B cell (primary cell): ENCODE data around the gene BUB1B. TPM values are rescaled to one million over a fixed set of nuclear protein-coding genes. Genes with fewer than 3 reads are reported as not detected.
"Not testable (repeated sequence)": the region's sequence is repeated elsewhere in the genome, so short reads cannot be mapped to it uniquely, and the experiment has no call there.

Experiments used
- ATAC-seq: fragments of 200-7000 bp; cut with Tn5 transposase; one replicate; pipeline ENCODE4 v1.10.0; 2021; ENCODE audit warnings: low read depth, mild to moderate bottlenecking, moderate number of reproducible peaks, moderate library complexity
- CTCF ChIA-PET: fragments of 350-600 bp; sonication (Branson Sonifier 250); formaldehyde crosslinking; loops from one replicate; lab custom pipeline; 2021; ENCODE audit warnings: antibody characterized with exemption, inconsistent platforms; lab: Charles Lee
- POLR2A ChIA-PET: fragments of 350-600 bp; sonication (Branson Sonifier 250); formaldehyde crosslinking; loops from one replicate; lab custom pipeline; 2021; ENCODE audit warnings: antibody characterized with exemption; lab: Charles Lee
- DNase-seq: peaks from one replicate; pipeline ENCODE4 v3.0.0; 2013
- H2AFZ ChIP-seq: 2 replicates; pipeline ENCODE4 v1.6.1; 2012; ENCODE audit warnings: mild to moderate bottlenecking, low read depth, low read length; ENCODE audit not compliant: insufficient read depth, poor library complexity, severe bottlenecking
- H3K27ac ChIP-seq, 2 donors: 1 replicate in 1 of 2; 2 replicates in 1 of 2; pipeline ENCODE4 v1.5.1; 2012 to 2013; ENCODE audit warnings: low read length in 2 of 2, mild to moderate bottlenecking in 2 of 2, moderate library complexity in 1 of 2
- H3K27me3 ChIP-seq, 4 experiments: fragments of 200-600 bp in 1 of 4; sonication (generic) in 1 of 4; replicated peaks in 1 of 4; 1 replicate in 2 of 4; 2 replicates in 2 of 4; pipeline versions ENCODE4 v1.6.1 to v1.7.0; 2013 to 2016; ENCODE audit warnings: low read length in 3 of 4, mild to moderate bottlenecking in 2 of 4, mixed read lengths in 1 of 4, moderate library complexity in 1 of 4; ENCODE audit not compliant: insufficient read depth in 4 of 4, control insufficient read depth in 3 of 4; ENCODE audit errors: control extremely low read depth in 1 of 4
- H3K36me3 ChIP-seq, 2 experiments: replicated peaks in 1 of 2; 1 replicate in 1 of 2; 2 replicates in 1 of 2; pipeline versions ENCODE4 v1.6.1 to v1.7.1; 2013; ENCODE audit warnings: low read length in 1 of 2; ENCODE audit not compliant: insufficient read depth in 2 of 2, control insufficient read depth in 1 of 2; ENCODE audit errors: control extremely low read depth in 1 of 2, extremely low read depth in 1 of 2
- H3K4me1 ChIP-seq, 2 donors: fragments of 200-600 bp in 1 of 2; sonication (generic) in 1 of 2; 1 replicate in 1 of 2; 2 replicates in 1 of 2; pipeline versions ENCODE4 v1.5.1 to v1.6.1; 2013 to 2017; ENCODE audit warnings: low read length in 2 of 2; ENCODE audit not compliant: control insufficient read depth in 2 of 2, insufficient read depth in 2 of 2
- H3K4me2 ChIP-seq: replicated peaks from 2 replicates; pipeline ENCODE3; 2012; ENCODE audit warnings: mild to moderate bottlenecking, low read depth, low read length; ENCODE audit not compliant: poor library complexity, severe bottlenecking
- H3K4me3 ChIP-seq, 5 experiments: fragments of 200-600 bp in 1 of 5; sonication (generic) in 1 of 5; 1 replicate in 3 of 5; 2 replicates in 2 of 5; pipeline versions ENCODE4 v1.5.1 to v1.7.0; 2011 to 2016; ENCODE audit warnings: low read length in 4 of 5, mild to moderate bottlenecking in 4 of 5, low read depth in 2 of 5, control low read depth in 1 of 5, moderate library complexity in 1 of 5; ENCODE audit not compliant: insufficient read depth in 1 of 5; ENCODE audit errors: control extremely low read depth in 1 of 5, extremely low read depth in 1 of 5
- H3K79me2 ChIP-seq: fragments of 200-600 bp; sonication (generic); one replicate; pipeline ENCODE4 v1.6.0; 2016; ENCODE audit warnings: low read length; ENCODE audit not compliant: control insufficient read depth, insufficient read depth
- H3K9ac ChIP-seq: fragments of 200-600 bp; sonication (generic); 2 replicates; pipeline ENCODE4 v1.6.1; 2017; ENCODE audit warnings: mild to moderate bottlenecking, low read length, moderate library complexity
- H3K9me3 ChIP-seq, 3 donors: one replicate each; pipeline versions ENCODE4 v1.6.1 to v1.7.1; 2013; ENCODE audit warnings: low read length in 2 of 3; ENCODE audit not compliant: control insufficient read depth in 2 of 3, insufficient read depth in 1 of 3; ENCODE audit errors: control extremely low read depth in 1 of 3
- H4K20me1 ChIP-seq: 2 replicates; pipeline ENCODE4 v1.6.0; 2012; ENCODE audit warnings: mild to moderate bottlenecking, low read length; ENCODE audit not compliant: insufficient read depth, control insufficient read depth, poor library complexity, severe bottlenecking
- H3K27ac Mint-ChIP-seq: one replicate; pipeline ENCODE4 v1.8.0; 2021; ENCODE audit warnings: mixed read lengths
- H3K27me3 Mint-ChIP-seq: one replicate; pipeline ENCODE4 v1.8.0; 2021; ENCODE audit warnings: mixed read lengths
- H3K4me1 Mint-ChIP-seq: one replicate; pipeline ENCODE4 v1.8.0; 2021; ENCODE audit warnings: mixed read lengths
- H3K4me3 Mint-ChIP-seq: one replicate; pipeline ENCODE4 v1.8.0; 2021; ENCODE audit warnings: mixed read lengths
- H3K9me3 Mint-ChIP-seq: one replicate; pipeline ENCODE4 v1.8.0; 2022; ENCODE audit warnings: mixed read lengths; ENCODE audit not compliant: insufficient read depth
- EZH2 ChIP-seq: IDR thresholded peaks from 2 replicates; pipeline ENCODE4 v1.6.1; 2012; ENCODE audit warnings: borderline replicate concordance, low read depth, mild to moderate bottlenecking, moderate library complexity, low read length; ENCODE audit not compliant: insufficient read depth, poor library complexity, severe bottlenecking
- WGBS: methylation state at CpG from one replicate; pipeline ENCODE4 v1.1.5; 2013; ENCODE audit warnings: missing lambda C conversion rate; ENCODE audit not compliant: insufficient coverage; 5-methylcytosine and 5-hydroxymethylcytosine counted together
- intact Hi-C: fragments of 100-400 bp; cut with micrococcal nuclease; formaldehyde crosslinking; loops from one replicate; pipeline ENCODE4 v1.10.0; 2022
- polyA plus RNA-seq: library from polyadenylated mRNA; depleted of rRNA; stranded (reverse); fragments of >200 nt; gene quantifications from 2 replicates; pipeline ENCODE4 v1.2.3, GENCODE V29; 2012
- total RNA-seq, 2 donors: library from RNA; stranded (reverse); fragments of 120-200 nt in 1 of 2; gene quantifications; 1 replicate in 1 of 2; 2 replicates in 1 of 2; pipeline versions ENCODE4 v1.2.3 to v1.2.4, GENCODE V29; 2013 to 2022
- TF ChIP-seq, protein P1 (sequence below): fragments of 200-600 bp; IDR thresholded peaks from one replicate; pipeline ENCODE4 v1.8.0; 2022; ENCODE audit warnings: antibody characterized with exemption, mild to moderate bottlenecking

Gene BUB1B
- total and polyA plus RNA-seq, 2 donors (not counting 1 experiment from before 2014, with no cell fraction given): 0.70 to 4.4 TPM

DNA sequence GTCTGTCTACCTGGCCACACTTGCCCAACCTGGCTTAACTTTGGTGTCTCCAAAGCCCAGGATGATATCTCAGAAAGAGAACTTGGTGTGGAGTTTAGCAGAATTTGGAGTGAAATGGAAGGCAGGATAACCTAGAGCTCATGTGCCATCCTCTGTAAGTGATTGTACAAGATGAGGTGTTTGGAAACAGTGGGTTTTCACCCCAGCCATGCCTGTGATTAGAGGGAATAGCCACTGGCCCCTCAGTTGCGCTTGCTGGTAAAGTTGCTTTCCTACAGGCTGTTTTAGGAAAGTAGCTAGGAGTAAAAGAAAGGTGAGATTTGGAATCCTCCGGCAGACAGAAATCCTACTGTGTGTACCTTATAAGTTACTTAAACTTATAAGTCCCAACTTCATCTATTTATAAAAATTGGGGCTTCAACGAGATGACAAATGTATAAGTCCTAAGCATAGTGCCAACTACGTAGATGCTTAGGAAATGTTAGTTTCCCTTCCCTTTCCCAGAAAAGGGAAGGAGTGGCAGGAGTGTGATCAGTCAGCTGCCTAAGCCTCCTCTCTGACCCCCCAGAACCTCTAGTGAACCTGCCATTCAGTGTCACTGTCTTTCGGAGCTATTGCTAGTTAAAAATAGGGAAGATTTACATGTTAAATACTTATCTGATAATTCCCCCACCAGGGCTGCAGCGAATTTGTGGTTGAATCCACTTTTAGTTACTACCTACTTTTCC lies 38.8 kb upstream of the BUB1B start:
- no peak for TF ChIP-seq EZH2
- TF ChIP-seq, protein P1, sequence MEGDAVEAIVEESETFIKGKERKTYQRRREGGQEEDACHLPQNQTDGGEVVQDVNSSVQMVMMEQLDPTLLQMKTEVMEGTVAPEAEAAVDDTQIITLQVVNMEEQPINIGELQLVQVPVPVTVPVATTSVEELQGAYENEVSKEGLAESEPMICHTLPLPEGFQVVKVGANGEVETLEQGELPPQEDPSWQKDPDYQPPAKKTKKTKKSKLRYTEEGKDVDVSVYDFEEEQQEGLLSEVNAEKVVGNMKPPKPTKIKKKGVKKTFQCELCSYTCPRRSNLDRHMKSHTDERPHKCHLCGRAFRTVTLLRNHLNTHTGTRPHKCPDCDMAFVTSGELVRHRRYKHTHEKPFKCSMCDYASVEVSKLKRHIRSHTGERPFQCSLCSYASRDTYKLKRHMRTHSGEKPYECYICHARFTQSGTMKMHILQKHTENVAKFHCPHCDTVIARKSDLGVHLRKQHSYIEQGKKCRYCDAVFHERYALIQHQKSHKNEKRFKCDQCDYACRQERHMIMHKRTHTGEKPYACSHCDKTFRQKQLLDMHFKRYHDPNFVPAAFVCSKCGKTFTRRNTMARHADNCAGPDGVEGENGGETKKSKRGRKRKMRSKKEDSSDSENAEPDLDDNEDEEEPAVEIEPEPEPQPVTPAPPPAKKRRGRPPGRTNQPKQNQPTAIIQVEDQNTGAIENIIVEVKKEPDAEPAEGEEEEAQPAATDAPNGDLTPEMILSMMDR: no peak
- no peak for ATAC-seq
- ChIA-PET POLR2A (interaction anchor here (0.6 to 0.8 kb wide), 2 partner anchors 13 to 115 kb away, joined by 3 to 4 read pairs; partner anchors contain the start of gene BMF), CTCF (interaction anchor here (0.8 to 2.1 kb wide), 5 partner anchors 15 to 153 kb away, joined by 3 to 10 read pairs (median 4); no protein-coding TSS in a partner anchor)
- intact Hi-C loops: no loop called here
- Histone ChIP-seq H3K36me3 (no peaks in the 10 kb centered on the region), H3K27me3 (no peaks in the 10 kb centered on the region), H2AFZ (no peak overlapping the region), H3K79me2 (no peaks in the 10 kb centered on the region), H3K9me3 (no peaks in the 10 kb centered on the region), H4K20me1 (no peaks in the 10 kb centered on the region), H3K27ac (no peak overlapping the region), H3K4me2 (no peak overlapping the region), H3K9ac (no peak overlapping the region), H3K4me3 (no peak overlapping the region), H3K4me1 (no peaks in the 10 kb centered on the region)
- no peak for DNase-seq
- WGBS: no CpG with 5 or more reads among the region's 6 CpGs
- no peaks in the 10 kb centered on the region for H3K9me3 Mint-ChIP-seq
- no peak overlapping the region for H3K4me3 Mint-ChIP-seq
- no peak overlapping the region for H3K27ac Mint-ChIP-seq
- no peaks in the 10 kb centered on the region for H3K4me1 Mint-ChIP-seq
- no peaks in the 10 kb centered on the region for H3K27me3 Mint-ChIP-seq

DNA sequence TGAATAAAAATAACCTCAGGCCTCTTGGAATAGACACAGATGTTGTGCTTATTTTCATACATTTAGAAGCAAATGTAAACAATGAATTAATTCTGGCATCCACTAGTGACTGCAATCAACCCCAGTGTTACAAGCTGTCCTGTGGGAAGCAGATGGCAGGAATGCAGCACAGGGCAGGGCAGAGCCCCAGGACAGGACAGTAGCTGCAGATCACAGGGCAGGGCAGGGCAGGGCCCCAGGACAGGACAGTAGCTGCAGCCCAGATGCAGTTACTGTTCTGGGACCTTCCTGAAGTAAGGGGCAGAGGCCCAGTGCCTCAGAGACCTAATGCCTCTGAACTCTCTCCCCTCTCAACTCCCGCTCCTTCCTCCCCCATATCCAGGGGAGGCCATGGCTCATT lies 37.9 kb upstream of the BUB1B start:
- H3K9me3 ChIP-seq, H3K9ac ChIP-seq, intact Hi-C loops, POLR2A ChIA-PET, H3K4me1 ChIP-seq, H3K4me2 ChIP-seq, ATAC-seq, H3K27me3 Mint-ChIP-seq, H3K27ac ChIP-seq, H3K4me1 Mint-ChIP-seq, H3K27ac Mint-ChIP-seq, H4K20me1 ChIP-seq, H3K4me3 ChIP-seq, H3K4me3 Mint-ChIP-seq, H3K79me2 ChIP-seq, H3K27me3 ChIP-seq, H3K9me3 Mint-ChIP-seq, H2AFZ ChIP-seq, DNase-seq, H3K36me3 ChIP-seq: not testable (repeated sequence)
- no CpG with 5 or more reads among the region's 1 CpG for WGBS
- CTCF ChIA-PET: interaction anchor here (1.4 to 1.7 kb wide), 3 partner anchors 16 to 78 kb away, joined by 4 to 6 read pairs (median 6); no protein-coding TSS in a partner anchor

DNA sequence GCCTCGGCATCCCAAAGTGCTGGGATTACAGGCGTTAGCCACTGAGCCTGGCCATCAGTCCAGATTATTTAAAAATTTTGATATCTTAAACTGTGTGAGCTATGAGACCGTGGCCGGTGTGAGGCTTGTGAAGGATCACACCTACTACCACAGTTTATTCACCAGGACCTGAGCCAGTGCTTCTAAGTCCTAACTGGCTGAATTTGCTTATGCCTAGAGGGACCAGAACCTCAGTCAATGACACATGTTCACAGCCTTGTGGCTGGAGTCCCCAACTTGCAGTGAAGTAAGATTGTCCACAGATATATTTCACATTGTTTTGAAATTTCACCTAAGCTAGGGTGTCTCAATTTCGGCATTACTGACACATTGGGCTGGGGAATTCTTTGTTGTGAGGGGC lies 37.0 kb upstream of the BUB1B start:
- CTCF ChIA-PET: interaction anchor here (0.9 to 1.7 kb wide), 2 partner anchors 8 to 78 kb away, joined by 4 to 6 read pairs; no protein-coding TSS in a partner anchor
- DNase-seq, H3K4me1 ChIP-seq, H3K79me2 ChIP-seq, H3K9ac ChIP-seq, H3K36me3 ChIP-seq, H3K27ac ChIP-seq, H2AFZ ChIP-seq, H3K4me1 Mint-ChIP-seq, H3K9me3 ChIP-seq, H4K20me1 ChIP-seq, H3K4me2 ChIP-seq, H3K27me3 Mint-ChIP-seq, intact Hi-C loops, H3K4me3 Mint-ChIP-seq, H3K27me3 ChIP-seq, ATAC-seq, H3K4me3 ChIP-seq, H3K27ac Mint-ChIP-seq, H3K9me3 Mint-ChIP-seq: not testable (repeated sequence)
- WGBS: 100% methylated on average over 1 of the region's 5 CpGs
- POLR2A ChIA-PET: interaction anchor here (1.2 kb wide), 1 partner anchor 45 kb away, joined by 4 read pairs; no protein-coding TSS in a partner anchor
